Right lobe of liver (tissue), 4 donors: ENCODE data around the gene CELF2.

ENCODE experiments used
- CTCF ChIP-seq, 4 donors: fragments of 200-600 bp in 3 of 4; fragments of 450-650 bp in 1 of 4; IDR thresholded peaks; one replicate each; pipeline versions ENCODE4 v1.5.1 to v1.8.0; 2016 to 2022; ENCODE audit warnings: antibody characterized with exemption in 4 of 4, mild to moderate bottlenecking in 2 of 4
- POLR2A ChIP-seq: fragments of 450-650 bp; IDR thresholded peaks from one replicate; pipeline ENCODE4 v1.6.1; 2017; ENCODE audit warnings: antibody characterized with exemption, mild to moderate bottlenecking
- donor health status: DM: no; HTN: no; CAD: no.
- donor health status: DM: no; HTN: no; CAD: no.
- donor health status: DM: no; HTN: yes; CAD: no.

DNA sequence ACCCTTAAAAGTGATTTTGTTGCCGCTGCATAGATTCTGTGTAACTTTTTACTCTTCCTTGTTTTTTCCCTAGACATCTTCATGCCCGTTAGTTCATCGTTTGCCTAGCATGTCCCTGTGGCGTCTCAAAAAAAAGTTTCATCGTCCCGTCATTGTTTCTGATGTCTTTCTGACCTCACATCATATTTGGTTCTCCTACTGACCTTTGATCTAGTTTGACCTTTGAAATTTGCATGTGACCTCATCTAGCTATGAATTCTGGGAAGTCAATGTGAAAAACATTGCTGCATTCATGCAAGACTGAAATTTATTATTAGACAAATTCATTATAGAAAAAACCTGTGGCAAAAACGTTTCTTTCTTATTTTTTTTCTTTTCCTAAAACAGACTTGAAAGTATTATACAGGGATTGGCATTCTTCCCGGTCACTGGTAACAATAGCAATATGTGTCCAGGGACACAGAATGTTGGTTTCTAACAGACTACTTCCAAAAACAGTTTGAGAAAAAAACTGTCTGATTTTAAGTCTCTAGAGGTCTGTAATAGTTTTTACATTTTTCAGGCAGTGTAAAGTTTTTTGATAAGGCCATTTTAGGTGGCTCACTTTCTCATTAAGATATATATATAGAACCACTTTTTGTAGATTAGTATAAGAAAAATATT lies 312.8 kb downstream of the CELF2 start:
- TF ChIP-seq CTCF (IDR thresholded peaks at IDR 0.05) = no peak
- TF ChIP-seq POLR2A = no peak
